GM21723 (cell line): ENCODE data around the gene ENPP4.
"Not testable (repeated sequence)": the region's sequence is repeated elsewhere in the genome, so short reads cannot be mapped to it uniquely, and the experiment has no call there.

Experiments
- ATAC-seq: cut with Tn5 transposase; IDR thresholded peaks from one replicate; pipeline ENCODE4 v1.9.1; 2021; ENCODE audit warnings: mild to moderate bottlenecking, moderate library complexity; ENCODE audit not compliant: unreplicated experiment

The ENPP4 gene

DNA sequence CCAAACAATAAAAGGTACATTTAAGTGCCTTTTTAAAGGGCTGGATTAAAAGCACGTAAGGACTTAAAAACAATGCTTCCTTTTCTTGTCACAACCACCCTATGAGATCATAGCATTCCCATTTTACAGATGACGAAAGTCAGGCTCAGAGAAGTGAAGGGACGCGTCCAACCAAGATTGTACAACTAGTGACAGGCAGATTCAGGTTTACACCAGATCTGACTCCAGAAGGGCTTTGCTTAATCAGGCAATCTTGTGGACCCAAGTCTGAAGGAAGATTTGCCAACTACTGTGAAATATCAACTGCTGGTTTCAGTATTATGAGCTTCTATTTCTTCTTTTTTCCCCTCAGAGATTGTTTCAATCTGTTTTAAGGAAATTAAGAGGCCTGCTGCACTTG, 877 bp downstream of the ENPP4 start:
- no peak for ATAC-seq

DNA sequence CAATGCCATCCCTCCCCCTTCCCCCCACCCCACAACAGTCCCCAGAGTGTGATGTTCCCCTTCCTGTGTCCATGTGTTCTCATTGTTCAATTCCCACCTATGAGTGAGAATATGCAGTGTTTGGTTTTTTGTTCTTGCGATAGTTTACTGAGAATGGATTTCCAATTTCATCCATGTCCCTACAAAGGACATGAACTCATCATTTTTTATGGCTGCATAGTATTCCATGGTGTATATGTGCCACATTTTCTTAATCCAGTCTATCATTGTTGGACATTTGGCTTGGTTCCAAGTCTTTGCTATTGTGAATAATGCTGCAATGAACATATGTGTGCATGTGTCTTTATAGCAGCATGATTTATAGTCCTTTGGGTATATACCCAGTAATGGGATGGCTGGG, 1.5 kb downstream of the ENPP4 start:
- not testable (repeated sequence) for ATAC-seq

GRCh38 chr6:46134216-46134615, 4.4 kb downstream of the ENPP4 start:
- no peak for ATAC-seq

DNA sequence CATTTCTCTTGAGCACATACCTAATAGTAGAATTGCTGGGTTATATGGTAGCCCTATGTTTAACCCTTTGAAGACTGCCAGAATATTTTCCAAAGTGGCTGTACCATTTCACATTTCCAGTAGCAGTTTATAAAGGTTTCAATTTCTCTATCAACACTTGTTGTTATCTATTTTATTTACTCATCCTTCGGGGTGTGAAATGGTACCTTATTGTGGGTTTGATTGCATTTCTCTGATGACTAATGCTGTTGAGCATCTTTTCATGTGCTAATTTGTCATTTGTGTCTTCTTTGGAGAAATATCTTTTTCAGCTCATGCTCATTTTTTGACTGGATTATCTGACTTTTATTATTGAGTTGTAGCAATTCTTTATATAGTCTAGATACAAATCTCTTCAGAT, 5.4 kb downstream of the ENPP4 start:
- no peak for ATAC-seq

GRCh38 chr6:46136831-46137230, 7.0 kb downstream of the ENPP4 start:
- no peak for ATAC-seq

DNA sequence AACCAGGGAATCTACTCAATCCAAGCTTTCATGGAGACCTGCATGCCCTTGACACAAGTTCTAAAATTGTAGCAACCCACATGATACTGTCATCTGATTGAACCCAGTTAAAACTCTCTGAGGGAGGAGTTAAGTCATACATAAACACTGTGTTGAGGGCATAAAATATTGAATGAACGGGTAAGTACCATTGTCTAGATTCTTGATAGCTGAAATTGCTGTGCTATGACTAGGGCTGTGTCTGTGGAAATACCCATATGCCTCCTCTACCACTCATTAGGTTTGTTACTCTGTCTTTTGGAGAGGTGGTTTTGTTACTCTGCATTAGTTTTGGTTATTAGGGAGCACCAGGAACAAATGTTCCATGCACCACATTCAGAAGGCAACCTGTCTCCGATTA, 7.6 kb downstream of the ENPP4 start:
- peak; percentile 41 for ATAC-seq

- ATAC-seq, result peak; percentile 83
These were observed 8.5 kb downstream of the ENPP4 start for GRCh38 chr6:46138281-46138680.

DNA sequence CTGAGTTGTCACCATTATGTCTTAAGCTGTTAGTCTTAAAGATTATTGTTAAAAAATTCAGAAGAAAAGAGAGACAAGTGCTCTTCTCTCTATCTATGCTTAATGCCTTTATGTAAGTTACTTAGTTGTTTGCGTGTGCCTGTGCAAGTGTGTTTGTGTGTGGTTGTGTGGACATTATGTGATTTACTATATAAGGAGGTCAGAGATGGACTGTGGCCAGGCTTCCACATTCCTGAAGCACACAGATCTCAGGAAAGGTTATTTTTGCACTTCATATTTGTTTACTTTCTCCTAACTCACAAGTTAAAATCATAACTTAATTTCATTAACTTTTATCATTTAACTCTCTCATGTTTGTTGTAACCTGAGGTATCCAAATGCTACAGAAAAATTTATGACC, 14.5 kb downstream of the ENPP4 start:
- no peak for ATAC-seq

- ATAC-seq, result not testable (repeated sequence)
These were observed 19.3 kb downstream of the ENPP4 start for GRCh38 chr6:46149066-46149465.

GRCh38 chr6:46156701-46157100, 26.9 kb downstream of the ENPP4 start:
- no peak for ATAC-seq

DNA sequence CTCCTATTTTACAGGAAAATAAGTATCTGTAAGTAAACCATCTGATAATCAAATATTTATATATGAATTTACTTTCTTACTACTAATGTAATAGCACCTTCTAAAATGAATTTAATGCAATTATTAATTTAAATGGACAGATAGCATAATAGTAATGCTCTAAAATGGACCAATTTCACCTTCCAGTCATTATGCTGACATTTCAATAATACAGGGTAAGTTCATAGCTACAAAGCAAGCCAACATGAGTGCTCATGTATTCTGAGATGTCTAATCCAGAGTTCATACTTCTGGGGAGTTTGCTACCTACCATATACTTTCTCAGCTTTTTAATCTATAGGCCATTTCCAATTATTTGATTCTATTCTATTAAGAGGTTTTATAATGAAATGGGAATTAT, 29.4 kb downstream of the ENPP4 start:
- ATAC-seq, result no peak

DNA sequence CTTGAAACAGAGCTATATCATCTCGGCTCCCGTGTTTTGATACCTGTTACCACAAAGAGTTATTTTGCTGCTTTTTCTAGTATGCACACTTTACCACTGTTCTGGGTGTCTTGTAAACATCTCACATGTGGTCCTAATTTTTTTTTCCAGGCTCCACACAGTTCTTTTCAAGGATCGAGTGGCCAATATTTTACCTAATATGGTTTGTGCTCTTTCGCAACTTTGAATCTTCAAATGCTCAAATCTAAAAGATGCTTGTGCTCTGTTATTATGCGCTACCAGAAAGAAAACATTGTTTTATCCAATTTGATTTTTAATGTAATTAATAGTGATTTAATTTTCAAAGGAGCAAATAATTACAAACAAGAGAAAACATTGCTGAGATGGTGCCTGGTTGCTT, 30.3 kb downstream of the ENPP4 start:
- no peak for ATAC-seq

GRCh38 chr6:46170357-46171289, 40.8 kb downstream of the ENPP4 start, which contains the start of gene ENPP5:
Gene ENPP5 (minus strand): TSS chr6:46170980. CDS start chr6:46168262, 2,718 bp downstream.
- ATAC-seq, result peak; percentile 88

DNA sequence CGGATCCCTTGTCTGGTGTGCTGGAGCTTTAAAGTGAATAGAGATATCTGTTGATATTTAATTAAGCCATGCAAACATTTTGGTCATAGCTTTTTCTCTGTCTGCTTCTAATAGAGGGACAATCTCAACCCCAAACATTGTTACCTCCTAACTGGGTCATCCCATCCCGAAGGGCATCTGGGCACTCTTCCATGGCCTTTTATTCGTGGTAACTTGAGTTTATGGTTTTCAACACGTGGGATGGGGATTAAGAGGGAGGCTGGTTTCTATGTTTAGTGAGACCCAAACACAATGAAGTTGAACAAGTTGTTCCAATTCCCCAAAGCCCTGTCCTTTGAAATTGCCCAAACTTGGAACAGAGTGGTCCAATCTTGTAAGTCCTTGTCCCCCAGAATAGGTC, 42.4 kb downstream of the ENPP4 start:
- ATAC-seq, result no peak

- ATAC-seq, result no peak
These were observed 45.1 kb downstream of the ENPP4 start for GRCh38 chr6:46174904-46175303.

GRCh38 chr6:46175446-46175845, 45.7 kb downstream of the ENPP4 start:
- ATAC-seq, result peak; percentile 80

- peak; percentile 38 for ATAC-seq
These were observed 46.2 kb downstream of the ENPP4 start for GRCh38 chr6:46175976-46176375.

DNA sequence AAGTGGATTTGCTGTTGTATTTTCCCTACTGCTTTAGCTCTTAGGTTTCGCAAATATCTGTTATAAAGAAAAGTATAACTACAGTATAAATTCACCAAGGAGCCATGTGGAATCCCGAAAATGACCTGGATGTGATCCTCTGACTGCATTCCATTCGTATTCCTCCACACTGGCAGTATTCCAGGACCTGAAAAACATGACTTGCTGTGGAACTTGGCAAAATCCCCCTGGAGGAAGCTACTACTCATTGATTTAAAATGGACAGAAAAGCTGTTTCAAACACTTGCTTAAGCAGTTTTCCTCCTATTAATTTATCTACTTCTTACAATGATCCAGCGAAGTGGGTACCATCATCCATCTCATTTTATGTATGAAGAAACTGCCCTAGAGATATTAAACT, 54.3 kb downstream of the ENPP4 start:
- no peak for ATAC-seq

GRCh38 chr6:46186583-46186982, 56.8 kb downstream of the ENPP4 start:
- no peak for ATAC-seq

- ATAC-seq, result no peak
These were observed 59.9 kb downstream of the ENPP4 start for GRCh38 chr6:46189726-46190125.

DNA sequence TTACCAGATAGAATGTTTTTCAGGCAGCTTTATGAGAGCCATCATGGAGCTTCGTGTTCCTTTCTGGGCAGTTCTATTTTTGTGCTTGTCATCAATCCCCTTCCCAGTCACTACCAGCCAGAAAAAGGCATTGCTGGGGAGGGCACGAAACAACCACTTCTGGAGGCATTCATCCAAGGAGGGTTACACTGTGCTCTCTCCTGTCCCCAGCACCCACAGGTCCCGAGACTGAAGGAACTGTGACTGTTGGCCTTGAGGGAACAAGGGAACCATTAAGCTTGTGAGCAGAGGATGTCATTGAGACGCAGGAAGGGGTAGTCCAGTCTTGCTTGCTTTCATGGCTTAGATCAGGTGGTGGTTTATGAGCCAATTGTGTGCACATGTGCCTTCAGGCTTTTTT, 61.1 kb downstream of the ENPP4 start:
- no peak for ATAC-seq

DNA sequence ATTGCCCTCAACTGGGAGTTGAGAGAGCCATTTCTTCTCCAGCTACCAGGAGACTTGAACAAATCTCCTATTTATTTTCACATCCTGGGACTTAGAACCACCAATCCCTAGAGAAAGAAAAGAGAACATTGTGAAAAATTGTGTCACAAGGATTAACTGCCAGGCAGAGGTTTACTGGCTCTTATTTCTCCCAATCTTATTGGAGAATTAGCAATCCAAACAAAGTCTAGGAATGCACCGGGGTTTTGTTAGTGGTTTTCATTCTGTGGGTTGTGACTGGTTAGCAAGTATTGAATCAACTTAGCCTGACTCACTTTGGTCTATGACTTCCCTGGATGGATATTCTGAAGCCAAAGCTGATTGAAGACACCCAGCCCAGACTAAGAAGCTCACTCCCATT, 62.2 kb downstream of the ENPP4 start:
- ATAC-seq, result no peak
